ENCODE measurements around the gene CST2.
"Not testable (repeated sequence)": the region's sequence is repeated elsewhere in the genome, so short reads cannot be mapped to it uniquely, and the experiment has no call there.

DNA sequence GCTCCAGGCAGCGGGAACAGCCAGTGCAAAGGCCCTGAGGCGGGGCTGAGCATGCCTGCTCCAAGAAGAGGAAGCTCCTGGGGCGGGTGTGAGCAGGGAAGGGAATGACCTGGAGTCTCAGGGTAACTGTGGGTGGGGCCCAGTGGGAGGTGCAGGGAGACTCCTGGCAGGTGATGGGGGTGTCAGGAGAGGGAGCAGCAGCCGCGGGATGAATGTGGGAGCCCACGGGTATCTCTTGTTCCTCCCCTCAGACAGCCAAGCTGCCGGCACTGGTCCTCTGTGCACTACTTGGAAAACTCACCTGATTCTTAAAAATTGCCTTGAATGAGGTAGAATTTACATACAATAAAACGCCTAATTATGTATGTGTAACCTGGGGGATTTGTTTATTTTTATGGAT, 49.1 kb downstream of the CST2 start:
- TF ChIP-seq CTCF (IDR thresholded peaks at IDR 0.05); POLR2AphosphoS5 (IDR thresholded peaks at IDR 0.05); POLR2A (IDR thresholded peaks at IDR 0.05; ENCODE audit: low read depth): not testable (repeated sequence)
